Ascending aorta (tissue), 2 donors: ENCODE measurements around the gene PRICKLE1. TPM values are rescaled to one million over a fixed set of nuclear protein-coding genes. Genes with fewer than 3 reads are reported as not detected.

ENCODE experiments used
- DNase-seq, 2 donors: peaks; one replicate each; pipeline ENCODE4 v3.0.0-alpha.2; 2019; ENCODE audit warnings: low spot score in 2 of 2
- H3K27ac ChIP-seq, 2 donors: fragments of 200-600 bp; sonication (generic); one replicate each; pipeline ENCODE4 v1.5.1; 2016 to 2017; ENCODE audit warnings: mild to moderate bottlenecking in 1 of 2
- H3K27me3 ChIP-seq: fragments of 200-600 bp; sonication (generic); one replicate; pipeline ENCODE4 v1.5.1; 2017
- H3K36me3 ChIP-seq, 2 donors: fragments of 200-600 bp; sonication (generic); one replicate each; pipeline ENCODE4 v1.5.1; 2016
- H3K4me1 ChIP-seq, 2 donors: fragments of 200-600 bp; sonication (generic); one replicate each; pipeline ENCODE4 v1.5.1; 2016 to 2017; ENCODE audit warnings: mild to moderate bottlenecking in 1 of 2
- H3K4me3 ChIP-seq, 2 donors: fragments of 200-600 bp; sonication (generic); one replicate each; pipeline ENCODE4 v1.5.1; 2016 to 2017; ENCODE audit warnings: mild to moderate bottlenecking in 1 of 2
- H3K9me3 ChIP-seq, 2 donors: fragments of 200-600 bp; sonication (generic); one replicate each; pipeline ENCODE4 v1.5.1; 2016
- CTCF ChIP-seq, 3 experiments: fragments of 200-600 bp in 2 of 3; fragments of 450-650 bp in 1 of 3; sonication (generic) in 2 of 3; IDR thresholded peaks; one replicate each; pipeline ENCODE4 v1.5.1; 2016 to 2019; ENCODE audit warnings: antibody characterized with exemption in 3 of 3, mild to moderate bottlenecking in 1 of 3, moderate library complexity in 1 of 3
- intact Hi-C: fragments of 100-400 bp; cut with DNase I; formaldehyde crosslinking; loops from one replicate; pipeline ENCODE4 v1.15.1; 2023
- total RNA-seq: library from RNA; depleted of rRNA; stranded (reverse); fragments of >200 nt; gene quantifications from one replicate; pipeline ENCODE4 v1.1.0, GENCODE V29; 2016

Gene PRICKLE1
- total RNA-seq, 1 donor from 2014 or later = 1.8 TPM

- Histone ChIP-seq H3K9me3 (no peaks in the 10 kb centered on the region), H3K4me1 (no peaks in the 10 kb centered on the region), H3K27me3 (no peaks in the 10 kb centered on the region), H3K36me3 (no peaks in the 10 kb centered on the region), H3K27ac (no peak overlapping the region), H3K4me3 (no peak overlapping the region)
- TF ChIP-seq CTCF (IDR thresholded peaks at IDR 0.05) = no peak
- no peak for DNase-seq
- intact Hi-C loops = no loop called here
Observed at GRCh38 chr12:42557586-42558172, 31.9 kb downstream of the PRICKLE1 start.

GRCh38 chr12:42556917-42557316 is 32.6 kb downstream of the PRICKLE1 start:
- H3K27me3 ChIP-seq = no peaks in the 10 kb centered on the region
- H3K9me3 ChIP-seq = no peaks in the 10 kb centered on the region
- TF ChIP-seq CTCF (IDR thresholded peaks at IDR 0.05) = no peak
- intact Hi-C loops = no loop called here
- no peak overlapping the region for H3K27ac ChIP-seq
- no peak for DNase-seq
- H3K36me3 ChIP-seq = no peaks in the 10 kb centered on the region
- H3K4me1 ChIP-seq = no peaks in the 10 kb centered on the region
- no peak overlapping the region for H3K4me3 ChIP-seq

GRCh38 chr12:42552822-42553221 is 36.7 kb downstream of the PRICKLE1 start:
- DNase-seq = no peak
- Histone ChIP-seq H3K4me1 (no peaks in the 10 kb centered on the region), H3K36me3 (no peaks in the 10 kb centered on the region), H3K27me3 (no peaks in the 10 kb centered on the region), H3K4me3 (no peak overlapping the region), H3K27ac (no peak overlapping the region), H3K9me3 (no peaks in the 10 kb centered on the region)
- no peak for TF ChIP-seq CTCF (IDR thresholded peaks at IDR 0.05)
- intact Hi-C loops = no loop called here

GRCh38 chr12:42550800-42551199 is 38.7 kb downstream of the PRICKLE1 start:
- Histone ChIP-seq H3K27me3 (no peaks in the 10 kb centered on the region), H3K4me1 (no peaks in the 10 kb centered on the region), H3K4me3 (no peak overlapping the region), H3K36me3 (no peaks in the 10 kb centered on the region), H3K9me3 (no peaks in the 10 kb centered on the region), H3K27ac (no peak overlapping the region)
- no peak for TF ChIP-seq CTCF (IDR thresholded peaks at IDR 0.05)
- no peak for DNase-seq
- intact Hi-C loops = no loop called here

- no peak for DNase-seq
Observed at GRCh38 chr12:42546709-42547108, 42.8 kb downstream of the PRICKLE1 start.

More at GRCh38 chr12:42546709-42547108, 42.8 kb downstream of the PRICKLE1 start:
- no peak for TF ChIP-seq CTCF (IDR thresholded peaks at IDR 0.05)
- Histone ChIP-seq H3K27ac (no peak overlapping the region), H3K4me3 (no peak overlapping the region), H3K36me3 (no peaks in the 10 kb centered on the region), H3K27me3 (no peaks in the 10 kb centered on the region), H3K9me3 (no peaks in the 10 kb centered on the region), H3K4me1 (no peaks in the 10 kb centered on the region)
- intact Hi-C loops = no loop called here
